ENCODE measurements around the gene TRIM5.
"Not testable (repeated sequence)": the region's sequence is repeated elsewhere in the genome, so short reads cannot be mapped to it uniquely, and the experiment has no call there.

The TRIM5 gene

DNA sequence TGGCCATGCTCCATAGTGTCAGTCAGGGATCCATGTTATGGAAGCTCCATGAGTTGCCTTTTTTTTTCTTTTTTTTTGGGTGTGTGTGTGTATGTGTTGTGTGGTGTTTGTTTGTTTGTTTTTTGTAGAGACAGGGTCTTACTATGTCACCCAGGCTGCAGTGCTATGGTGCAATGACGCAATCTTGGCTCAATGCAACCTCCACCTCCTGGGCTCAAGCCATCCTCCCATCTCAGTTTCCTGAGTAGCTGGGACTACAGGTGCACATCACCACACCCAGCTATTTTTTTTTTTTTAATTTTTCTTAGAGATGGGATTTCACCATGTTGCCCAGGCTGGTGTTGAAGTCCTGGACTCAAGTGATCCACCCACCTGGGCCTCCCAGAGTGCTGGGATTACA lies 3.6 kb upstream of the TRIM5 start:
- no peak for DNase-seq (ENCODE audit: low spot score)

DNA sequence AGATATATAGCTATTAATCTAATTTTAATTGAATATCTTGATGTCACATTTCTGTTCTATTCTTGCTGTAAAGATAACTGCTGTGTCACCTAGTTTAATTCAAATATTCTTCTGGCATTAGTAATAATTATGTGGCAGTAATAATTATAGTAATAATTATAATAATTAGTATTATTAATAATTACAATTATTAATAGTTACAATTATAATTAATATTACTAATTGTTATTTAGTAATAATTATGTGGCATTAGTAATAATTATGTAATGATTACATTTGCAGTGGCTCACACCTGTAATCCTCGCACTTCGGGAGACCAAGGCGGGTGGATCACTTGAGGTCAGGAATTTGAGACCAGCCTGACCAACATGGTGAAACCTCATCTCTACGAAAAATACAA lies 1.6 kb upstream of the TRIM5 start:
- DNase-seq (ENCODE audit: low spot score) = no peak

DNA sequence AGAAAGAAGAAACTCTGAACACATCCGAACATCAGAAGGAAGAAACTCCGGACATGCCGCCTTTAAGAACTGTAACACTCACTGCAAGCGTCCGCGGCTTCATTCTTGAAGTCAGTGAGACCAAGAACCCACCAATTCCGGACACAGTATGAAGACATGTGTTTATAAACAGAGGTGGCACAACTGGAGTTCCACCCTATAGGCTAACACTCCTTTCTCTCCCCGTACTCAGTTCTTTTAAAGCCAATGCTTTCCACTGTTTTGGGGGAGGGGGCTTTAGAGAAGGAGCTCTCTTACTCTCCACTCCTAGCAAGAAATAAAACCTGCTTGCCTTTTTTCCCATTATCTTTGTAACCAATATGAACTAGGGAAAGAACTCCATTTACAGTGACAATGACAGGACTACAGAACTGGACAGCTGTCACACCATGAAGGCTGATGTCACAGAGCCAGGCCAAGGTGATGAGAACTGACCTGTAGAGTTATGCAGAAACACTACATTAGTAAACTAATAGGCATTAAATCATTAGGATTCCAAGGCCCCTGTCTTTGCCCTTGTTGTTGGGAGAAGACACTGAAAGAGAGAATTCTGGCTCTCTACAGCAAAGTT lies 733 bp downstream of the TRIM5 start:
- DNase-seq (ENCODE audit: low spot score) = no peak

DNA sequence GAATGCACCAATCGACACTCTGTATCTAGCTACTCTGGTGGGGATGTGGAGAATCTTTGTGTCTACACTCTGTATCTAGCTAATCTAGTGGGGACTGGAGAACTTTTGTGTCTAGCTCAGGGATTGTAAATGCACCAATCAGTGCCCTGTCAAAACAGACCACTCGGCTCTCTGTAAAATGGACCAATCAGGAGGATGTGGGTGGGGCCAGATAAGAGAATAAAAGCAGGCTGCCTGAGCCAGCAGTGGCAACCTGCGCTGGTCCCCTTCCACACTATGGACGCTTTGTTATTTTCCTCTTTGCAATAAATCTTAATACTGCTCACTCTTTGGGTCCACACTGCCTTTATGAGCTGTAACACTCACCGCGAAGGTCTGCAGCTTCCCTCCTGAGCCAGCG lies 1.3 kb downstream of the TRIM5 start:
- not testable (repeated sequence) for DNase-seq (ENCODE audit: low spot score)

GRCh38 chr11:5682890-5683441 lies 1.9 kb downstream of the TRIM5 start:
- not testable (repeated sequence) for DNase-seq (ENCODE audit: low spot score)

DNA sequence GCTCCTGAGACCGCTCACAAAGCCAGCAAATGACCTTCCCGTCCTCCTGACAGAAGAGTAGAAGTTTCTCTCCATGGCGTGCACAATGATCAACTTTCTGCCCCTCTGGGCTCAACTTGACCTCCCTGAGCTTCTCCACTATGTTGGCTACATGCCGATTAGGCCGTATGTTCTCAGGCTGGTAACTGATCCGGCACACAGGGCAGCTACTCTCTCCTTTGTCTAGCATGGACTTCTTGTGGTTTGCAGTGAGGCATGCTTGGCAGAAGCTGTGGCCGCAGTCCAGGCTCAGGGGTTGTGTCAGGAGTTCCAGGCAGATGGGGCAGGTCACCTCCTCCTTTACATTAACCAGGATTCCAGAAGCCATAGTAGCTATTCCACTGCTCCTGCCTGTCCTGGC lies 5.1 kb downstream of the TRIM5 start:
- no peak for DNase-seq (ENCODE audit: low spot score)

DNA sequence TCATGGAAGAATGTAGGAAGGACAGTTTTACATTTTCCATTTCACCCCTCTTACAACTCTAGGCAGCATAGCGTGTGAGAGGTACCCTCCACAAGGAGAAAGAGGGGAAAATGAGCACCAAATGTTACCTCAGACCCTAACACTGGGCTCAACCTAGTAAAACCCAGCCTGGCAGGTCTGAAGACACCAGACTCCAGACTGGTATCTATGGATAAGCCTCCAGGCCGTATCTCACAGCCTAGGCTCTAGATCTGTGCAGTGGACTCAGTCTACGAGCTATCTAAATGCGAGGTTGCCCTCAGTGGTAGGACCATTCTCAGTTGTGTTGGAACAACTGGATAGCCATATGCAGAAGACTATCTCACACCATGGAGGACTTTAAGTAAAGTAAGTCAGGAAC lies 10.5 kb downstream of the TRIM5 start:
- DNase-seq (ENCODE audit: low spot score) = no peak

- no peak for DNase-seq (ENCODE audit: low spot score)
These were observed 13.0 kb downstream of the TRIM5 start for GRCh38 chr11:5671831-5672230.

GRCh38 chr11:5666402-5666793 lies 18.5 kb downstream of the TRIM5 start:
- DNase-seq (ENCODE audit: low spot score) = no peak

- no peak for DNase-seq (ENCODE audit: low spot score)
These were observed 19.0 kb downstream of the TRIM5 start for GRCh38 chr11:5665746-5666401.

GRCh38 chr11:5665051-5665570 lies 19.8 kb downstream of the TRIM5 start:
- no peak for DNase-seq (ENCODE audit: low spot score)

DNA sequence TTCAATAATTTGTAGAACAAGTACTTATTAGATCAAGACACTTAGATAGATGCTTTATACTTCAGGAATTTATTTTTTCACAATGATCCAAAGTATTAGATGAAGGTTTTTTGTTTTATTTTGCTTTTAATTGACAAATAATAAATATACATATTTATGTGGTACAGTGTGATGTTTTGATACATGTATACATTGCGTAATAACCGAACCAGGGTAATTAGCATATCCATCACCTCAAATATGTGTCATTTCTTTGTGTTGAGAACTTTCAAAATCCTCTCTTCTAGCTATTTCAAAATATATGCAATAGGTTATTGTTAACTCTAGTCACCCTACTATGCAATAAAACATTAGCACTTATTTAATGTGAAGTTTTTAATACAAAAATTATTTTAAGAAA lies 21.4 kb downstream of the TRIM5 start:
- DNase-seq (ENCODE audit: low spot score) = no peak

- DNase-seq (ENCODE audit: low spot score) = no peak
These were observed 26.6 kb downstream of the TRIM5 start for GRCh38 chr11:5658318-5658717.

DNA sequence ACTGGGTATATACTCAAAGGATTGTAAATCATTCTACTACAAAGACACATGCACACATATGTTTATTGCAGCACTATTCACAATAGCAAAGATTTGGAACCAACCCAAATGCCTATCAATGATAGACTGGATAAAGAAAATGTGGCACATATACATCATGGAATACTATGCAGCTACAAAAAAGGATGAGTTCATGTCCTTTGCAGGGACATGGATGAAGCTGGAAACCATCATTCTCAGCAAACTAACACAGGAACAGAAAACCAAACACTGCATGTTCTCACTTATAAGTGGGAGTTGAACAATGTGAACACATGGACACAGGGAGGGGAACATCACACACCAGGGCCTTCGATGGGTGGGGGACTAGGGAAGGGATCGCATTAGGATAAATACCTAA lies 27.9 kb downstream of the TRIM5 start:
- not testable (repeated sequence) for DNase-seq (ENCODE audit: low spot score)

GRCh38 chr11:5655474-5655873 lies 29.4 kb downstream of the TRIM5 start:
- no peak for DNase-seq (ENCODE audit: low spot score)

DNA sequence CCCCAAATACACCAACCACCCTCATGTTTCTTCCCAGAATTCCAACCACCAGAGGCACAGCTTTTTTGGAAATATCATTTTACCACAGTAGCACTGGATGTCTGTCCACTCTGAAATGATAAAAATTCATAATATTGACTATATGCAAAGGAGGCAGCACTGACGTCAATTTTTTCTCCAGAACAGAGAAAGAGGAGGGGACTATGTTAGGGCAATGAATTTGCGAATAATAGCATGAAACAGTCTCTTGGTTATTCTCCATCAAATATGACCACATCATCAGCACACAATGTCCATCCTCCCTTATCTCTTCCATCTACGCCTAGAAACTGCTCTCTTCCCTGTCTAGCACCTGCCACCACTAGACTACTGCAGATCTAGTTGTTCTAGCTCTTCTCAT lies 38.7 kb downstream of the TRIM5 start:
- DNase-seq (ENCODE audit: low spot score) = no peak

DNA sequence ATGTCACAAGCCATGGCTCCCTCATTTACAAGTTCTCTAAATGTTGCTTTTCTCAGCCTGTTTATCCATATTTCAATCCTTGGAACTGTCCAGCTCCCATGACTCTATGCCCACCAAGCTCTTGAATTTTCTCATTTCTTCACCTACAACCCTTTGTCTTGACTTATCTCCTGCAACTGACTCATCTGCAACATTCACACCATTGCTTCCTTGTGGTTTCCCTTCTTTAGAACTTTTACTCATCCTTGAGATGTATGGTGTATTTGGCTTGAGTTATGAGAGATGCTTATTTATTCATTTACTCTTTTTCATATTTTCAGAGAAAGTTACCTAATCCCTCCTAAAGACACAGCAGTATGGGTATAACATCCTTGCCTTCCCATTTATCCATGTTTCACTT lies 41.3 kb downstream of the TRIM5 start:
- no peak for DNase-seq (ENCODE audit: low spot score)

DNA sequence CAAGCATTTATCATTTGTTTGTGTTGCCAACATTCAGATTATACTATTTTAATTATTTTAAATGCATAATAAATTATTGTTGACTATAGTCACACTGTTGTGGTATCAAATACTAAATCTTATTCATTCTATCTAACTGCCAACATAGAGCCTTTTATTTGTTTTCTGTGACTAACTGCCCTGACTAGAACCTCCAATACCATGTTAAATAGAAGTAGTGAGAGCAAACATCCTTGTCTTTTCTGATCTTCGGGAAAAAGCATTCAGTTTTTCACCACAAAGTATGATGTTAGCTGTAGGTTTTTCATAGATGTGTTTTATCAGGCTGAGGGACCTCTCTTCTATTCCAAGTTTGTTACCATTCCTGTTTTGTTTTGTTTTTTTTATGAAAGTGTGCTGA lies 44.9 kb downstream of the TRIM5 start:
- DNase-seq (ENCODE audit: low spot score) = no peak

GRCh38 chr11:5631969-5632635 lies 52.8 kb downstream of the TRIM5 start:
- DNase-seq (ENCODE audit: low spot score) = peak; percentile 54

GRCh38 chr11:5631417-5631816 lies 53.5 kb downstream of the TRIM5 start:
- no peak for DNase-seq (ENCODE audit: low spot score)

DNA sequence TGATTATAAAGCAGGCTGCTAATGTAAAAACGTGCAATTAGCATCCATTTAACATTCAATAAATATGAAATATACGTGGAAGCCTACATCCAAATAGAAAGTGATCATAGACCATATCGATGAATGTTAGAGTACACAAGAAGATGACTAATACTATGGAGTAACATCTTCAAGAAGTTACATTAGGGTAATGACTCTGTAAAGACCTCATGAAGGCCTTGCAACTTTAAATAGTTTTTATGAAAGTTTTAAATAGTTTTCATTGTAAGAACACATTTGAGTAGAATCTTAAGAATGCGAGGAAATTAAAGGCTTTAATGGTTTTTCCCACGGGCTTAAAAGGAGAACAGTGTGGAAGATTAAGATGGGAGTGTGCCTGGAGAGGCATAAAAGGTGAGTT lies 58.7 kb downstream of the TRIM5 start:
- no peak for DNase-seq (ENCODE audit: low spot score)

DNA sequence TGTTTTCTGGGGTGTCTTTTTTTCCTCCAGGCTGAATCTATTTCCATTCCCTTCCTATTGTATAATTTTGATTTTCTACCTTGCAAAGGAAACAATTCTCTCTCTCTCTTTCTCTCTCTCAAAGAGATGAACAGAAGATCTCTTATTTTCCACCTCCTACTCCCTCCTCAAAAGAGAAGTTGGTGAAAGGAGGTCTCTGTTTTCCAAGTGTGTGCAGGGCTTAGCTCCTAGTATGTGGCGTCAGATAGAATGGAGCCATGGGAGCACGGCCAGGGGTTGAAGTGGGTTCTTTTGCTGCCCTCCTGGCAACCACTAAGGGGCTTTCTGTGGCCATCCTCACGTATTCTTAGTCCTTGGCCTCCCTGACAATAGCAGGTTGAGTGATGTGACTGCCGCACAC lies 59.6 kb downstream of the TRIM5 start:
- peak; percentile 13 for DNase-seq (ENCODE audit: low spot score)

Data from germinal center (tissue), 1 donor.